Endothelial cell of umbilical vein (primary cell): ENCODE data around the gene CXADR. TPM values are rescaled to one million over a fixed set of nuclear protein-coding genes. Genes with fewer than 3 reads are reported as not detected.

Experiments used
- BruUV-seq: library from RNA; stranded (reverse); fragments of 400-500 nt; replicated peaks from 2 replicates; lab custom pipeline; 2021; lab: Mats Ljungman, UMichigan
- CTCF ChIA-PET: fragments of 300-600, 350-600 bp; sonication (Branson Sonifier 250); formaldehyde crosslinking; loops from one replicate; lab custom pipeline; 2021; ENCODE audit warnings: antibody characterized with exemption, inconsistent platforms; lab: Charles Lee
- POLR2A ChIA-PET: fragments of 300-600, 350-600 bp; sonication (Branson Sonifier 250); formaldehyde crosslinking; loops from one replicate; lab custom pipeline; 2021; ENCODE audit warnings: antibody characterized with exemption, inconsistent platforms; lab: Charles Lee
- DNase-seq: peaks from one replicate; pipeline ENCODE4 v3.0.0-alpha.2; 2011; ENCODE audit warnings: low read depth, low spot score
- FAIRE-seq: peaks from 2 replicates; lab custom pipeline; 2011; peaks lifted over from hg19 to GRCh38; lab: Jason Lieb, UNC
- H2AFZ ChIP-seq: 2 replicates; pipeline ENCODE4 v1.6.0; 2012; ENCODE audit warnings: low read depth, low read length, control low read depth, inconsistent platforms
- H3K27ac ChIP-seq: 2 replicates; pipeline ENCODE4 v1.5.1; 2011; ENCODE audit warnings: low read depth, mild to moderate bottlenecking, control low read depth, low read length, moderate library complexity; ENCODE audit not compliant: insufficient read depth
- H3K27me3 ChIP-seq, 2 experiments: 2 replicates each; pipeline versions ENCODE4 v1.6.0 to v1.6.1; 2011; ENCODE audit warnings: low read length in 2 of 2, mixed read lengths in 1 of 2; ENCODE audit not compliant: control insufficient read depth in 2 of 2, insufficient read depth in 2 of 2
- H3K36me3 ChIP-seq, 2 experiments: 2 replicates in 1 of 2; 3 replicates in 1 of 2; pipeline ENCODE4 v1.5.1; 2011; ENCODE audit warnings: low read length in 2 of 2, mild to moderate bottlenecking in 1 of 2, moderate library complexity in 1 of 2; ENCODE audit not compliant: control insufficient read depth in 2 of 2, insufficient read depth in 2 of 2; ENCODE audit errors: extremely low read depth in 1 of 2
- H3K4me1 ChIP-seq: 3 replicates; pipeline ENCODE4 v1.5.1; 2011; ENCODE audit warnings: mild to moderate bottlenecking, low read length; ENCODE audit not compliant: control insufficient read depth, insufficient read depth; ENCODE audit errors: extremely low read depth
- H3K4me2 ChIP-seq: 2 replicates; pipeline ENCODE4 v1.6.1; 2011; ENCODE audit warnings: low read length, control low read depth, mixed read lengths; ENCODE audit not compliant: insufficient read depth
- H3K4me3 ChIP-seq, 3 experiments: fragments of 200-600 bp in 1 of 3; sonication (generic), shearing (Covaris generic) in 1 of 3; replicated peaks in 1 of 3; 2 replicates each; pipeline ENCODE4 v1.5.1; 2011 to 2016; ENCODE audit warnings: control low read depth in 3 of 3, low read length in 3 of 3, mild to moderate bottlenecking in 2 of 3, inconsistent platforms in 1 of 3, low read depth in 1 of 3, moderate library complexity in 1 of 3; ENCODE audit not compliant: insufficient read depth in 1 of 3
- H3K79me2 ChIP-seq: 2 replicates; pipeline ENCODE4 v1.6.0; 2012; ENCODE audit warnings: low read length, inconsistent platforms; ENCODE audit not compliant: control insufficient read depth, insufficient read depth
- H3K9ac ChIP-seq: replicated peaks from 2 replicates; pipeline ENCODE3; 2011; ENCODE audit warnings: low read length, control low read depth; ENCODE audit not compliant: insufficient read depth; ENCODE audit errors: extremely low read depth
- H3K9me1 ChIP-seq: replicated peaks from 3 replicates; pipeline ENCODE4 v1.6.0; 2011; ENCODE audit warnings: mild to moderate bottlenecking, low read length; ENCODE audit not compliant: control insufficient read depth, insufficient read depth; ENCODE audit errors: extremely low read depth
- H3K9me3 ChIP-seq: replicated peaks from 2 replicates; pipeline ENCODE4 v1.5.1; 2012; ENCODE audit warnings: low read length, inconsistent platforms; ENCODE audit not compliant: control insufficient read depth, insufficient read depth
- H4K20me1 ChIP-seq: replicated peaks from 2 replicates; pipeline ENCODE3; 2011; ENCODE audit warnings: mild to moderate bottlenecking, low read length; ENCODE audit not compliant: control insufficient read depth, insufficient read depth; ENCODE audit errors: extremely low read depth
- CTCF ChIP-seq, 2 donors: IDR thresholded peaks; 1 replicate in 1 of 2; 2 replicates in 1 of 2; pipeline ENCODE4 v1.5.1; 2011; ENCODE audit warnings: low read length in 2 of 2, mild to moderate bottlenecking in 2 of 2, moderate library complexity in 2 of 2, control low read depth in 1 of 2, inconsistent platforms in 1 of 2, low read depth in 1 of 2; ENCODE audit not compliant: insufficient read depth in 1 of 2; ENCODE audit errors: extremely low read depth in 1 of 2
- EZH2 ChIP-seq: IDR thresholded peaks from 2 replicates; pipeline ENCODE4 v1.6.1; 2012; ENCODE audit warnings: borderline replicate concordance, low read depth, mild to moderate bottlenecking, moderate library complexity, low read length, inconsistent platforms; ENCODE audit not compliant: severe bottlenecking
- FOS ChIP-seq: IDR thresholded peaks from 2 replicates; pipeline ENCODE4 v1.6.1; 2011; ENCODE audit warnings: mild to moderate bottlenecking, low read length, moderate library complexity, borderline replicate concordance; ENCODE audit not compliant: insufficient read depth
- GATA2 ChIP-seq: IDR thresholded peaks from 2 replicates; pipeline ENCODE4 v1.7.0; 2011; ENCODE audit warnings: low read depth, mild to moderate bottlenecking, moderate library complexity, mixed read lengths, low read length; ENCODE audit not compliant: insufficient read length, insufficient read depth
- JUN ChIP-seq: IDR thresholded peaks from 2 replicates; pipeline ENCODE4 v1.6.1; 2011; ENCODE audit warnings: borderline replicate concordance, low read depth; ENCODE audit not compliant: insufficient read length, insufficient read depth
- MYC ChIP-seq: IDR thresholded peaks from one replicate; pipeline ENCODE4 v1.6.1; 2011; ENCODE audit warnings: mild to moderate bottlenecking, low read depth, low read length
- POLR2A ChIP-seq: IDR thresholded peaks from 2 replicates; pipeline ENCODE4 v1.6.1; 2012; ENCODE audit warnings: low read depth, mild to moderate bottlenecking, control low read depth, low read length
- POLR2AphosphoS5 ChIP-seq: IDR thresholded peaks from 2 replicates; pipeline ENCODE4 v1.6.1; 2012; ENCODE audit warnings: low read depth, mild to moderate bottlenecking, control low read depth, low read length, moderate library complexity; ENCODE audit not compliant: insufficient read depth
- dilution Hi-C: fragments of 300-500 bp; cut with MboI; formaldehyde crosslinking; loops from one replicate; pipeline ENCODE4 v1.15.0; 2019; ENCODE audit warnings: low sequenced_read_pairs; ENCODE audit not compliant: extremely low pct_ligation_motif_present
- intact Hi-C: fragments of 100-400 bp; cut with micrococcal nuclease; formaldehyde crosslinking; loops from one replicate; pipeline ENCODE4 v1.10.0; 2022
- polyA plus RNA-seq, 4 experiments: library from polyadenylated mRNA; depleted of rRNA in 3 of 4; stranded (reverse) in 3 of 4; unstranded in 1 of 4; fragments of >200 nt; gene quantifications; 2 replicates each; pipeline versions ENCODE4 v1.2.1 to v1.2.3, GENCODE V29; 2011 to 2012; ENCODE audit warnings: missing spikeins in 1 of 4
- small RNA-seq: library from RNA; depleted of rRNA; stranded (forward); fragments of <200 nt; gene quantifications from one replicate; pipeline ENCODE3, GENCODE V24; 2012; ENCODE audit warnings: low replicate concordance, low read depth; ENCODE audit not compliant: insufficient read depth, insufficient read length
- total RNA-seq: library from RNA; stranded (reverse); gene quantifications from 2 replicates; pipeline ENCODE4 v1.2.3, GENCODE V29; 2021
- TF ChIP-seq, protein P1 (sequence below): IDR thresholded peaks from 2 replicates; pipeline ENCODE4 v1.6.1; 2011; ENCODE audit not compliant: insufficient read depth, insufficient read length

Gene CXADR
- total and polyA plus RNA-seq, 2 donors (not counting 3 experiments of a cell fraction or from before 2014, with no cell fraction given) = 3.2 to 12.2 TPM

DNA sequence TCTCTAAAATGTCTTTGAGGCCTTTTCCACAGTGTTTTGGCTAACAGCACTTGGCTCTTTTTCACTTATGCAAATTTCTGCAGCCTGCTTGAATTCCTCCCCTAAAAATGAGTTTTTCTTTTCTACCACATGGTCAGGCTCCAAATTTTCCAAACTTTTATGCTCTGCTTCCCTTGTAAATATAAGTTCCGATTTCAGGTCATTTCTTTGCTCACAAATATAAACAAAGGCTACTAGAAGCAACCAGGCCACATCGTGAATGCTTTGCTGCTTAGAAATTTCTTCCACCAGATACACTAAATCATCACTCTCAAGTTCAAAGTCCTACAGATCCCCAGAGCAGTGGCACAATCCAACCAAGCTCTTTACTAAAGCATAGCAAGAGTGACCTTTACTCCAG, 128.0 kb downstream of the CXADR start:
- Histone ChIP-seq H3K9me3 (no peaks in the 10 kb centered on the region), H2AFZ (no peak overlapping the region), H4K20me1 (no peaks in the 10 kb centered on the region), H3K4me3 (no peak overlapping the region), H3K4me2 (no peak overlapping the region), H3K27ac (no peak overlapping the region), H3K9me1 (no peaks in the 10 kb centered on the region), H3K4me1 (no peaks in the 10 kb centered on the region), H3K9ac (no peak overlapping the region), H3K27me3 (no peaks in the 10 kb centered on the region), H3K79me2 (no peaks in the 10 kb centered on the region), H3K36me3 (no peaks in the 10 kb centered on the region)
- intact Hi-C loops (no loop called here), dilution Hi-C loops (no loop called here)
- POLR2A ChIA-PET = no interaction called here
- no TSS peak for BruUV-seq
- no peak for TF ChIP-seq CTCF (IDR thresholded peaks at IDR 0.05; ENCODE audit: extremely low read depth in 1 of 2, insufficient read depth in 1 of 2, low read depth in 1 of 2, low read length in 2 of 2)
- no peak for TF ChIP-seq FOS
- TF ChIP-seq POLR2AphosphoS5 = no peak
- no peak for TF ChIP-seq GATA2
- TF ChIP-seq JUN = no peak
- no peak for TF ChIP-seq POLR2A
- no peak for TF ChIP-seq MYC
- TF ChIP-seq EZH2 = no peak
- TF ChIP-seq, protein P1, sequence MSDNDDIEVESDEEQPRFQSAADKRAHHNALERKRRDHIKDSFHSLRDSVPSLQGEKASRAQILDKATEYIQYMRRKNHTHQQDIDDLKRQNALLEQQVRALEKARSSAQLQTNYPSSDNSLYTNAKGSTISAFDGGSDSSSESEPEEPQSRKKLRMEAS = no peak
- CTCF ChIA-PET = no interaction called here
- FAIRE-seq (no peak), DNase-seq (no peak)

Small RNA genes lying within 50 kb of the gene (small RNA-seq; reads per million reads assigned to genes)
- gene RF00019 (not detected), gene RN7SL163P (not detected), gene RPL39P40 (not detected)

Other genes starting within 250 kb of the CXADR start
- gene BTG3, start 99.9 kb downstream of the CXADR start, total RNA-seq = 35.5 and 37.2 TPM in 2 replicates
- 15.9 and 18.1 TPM in 2 replicates for gene BTG3, start 99.9 kb downstream of the CXADR start, polyA plus RNA-seq